ENCODE measurements around the gene TMEFF1. TPM values are rescaled to one million over a fixed set of nuclear protein-coding genes. Genes with fewer than 3 reads are reported as not detected.

TMEFF1 gene
- total RNA-seq, 1 experiment from 2014 or later: 3.3 TPM

DNA sequence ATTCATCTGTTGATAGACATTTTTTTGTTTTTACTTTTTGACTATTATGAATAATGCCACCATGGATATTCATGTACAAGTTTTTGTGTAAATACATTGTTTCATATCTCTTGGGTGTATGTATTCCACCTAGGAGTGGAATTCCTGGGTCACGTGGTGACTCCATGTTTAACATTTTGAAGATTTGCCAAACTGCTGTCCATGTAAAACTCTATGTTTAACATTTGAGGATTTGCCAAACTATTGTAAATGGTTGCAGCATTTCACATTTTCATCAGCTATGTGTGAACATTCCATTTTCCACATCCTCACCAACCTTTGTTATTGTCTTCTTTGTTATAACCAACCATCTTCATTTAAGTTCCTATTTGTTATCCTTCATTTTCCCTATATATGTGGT, 12.2 kb downstream of the TMEFF1 start:
- intact Hi-C loops (cut with micrococcal nuclease): no loop called here
- TF ChIP-seq CEBPB (IDR thresholded peaks at IDR 0.05; ENCODE audit: low read depth) (no peak), CBX3 (IDR thresholded peaks at IDR 0.05; ENCODE audit: low read depth) (no peak), EZH2phosphoT487 (IDR thresholded peaks at IDR 0.05; ENCODE audit: borderline replicate concordance) (no peak), EGR1 (IDR thresholded peaks at IDR 0.05; ENCODE audit: low read depth) (no peak), SIN3A (IDR thresholded peaks at IDR 0.05; ENCODE audit: low read depth) (no peak), YY1 (IDR thresholded peaks at IDR 0.05; ENCODE audit: extremely low read depth, insufficient replicate concordance, low read depth, low read length) (no peak), RAD21 (IDR thresholded peaks at IDR 0.05; ENCODE audit: low read depth) (no peak), FOSL1 (IDR thresholded peaks at IDR 0.05; ENCODE audit: low read depth) (no peak), POLR2A (IDR thresholded peaks at IDR 0.05; ENCODE audit: borderline replicate concordance, extremely low read depth, insufficient read depth, insufficient read length) (no peak), EZH2 (IDR thresholded peaks at IDR 0.05) (no peak), SRF (IDR thresholded peaks at IDR 0.05; ENCODE audit: low read depth) (no peak), JUND (IDR thresholded peaks at IDR 0.05) (no peak), ELF1 (IDR thresholded peaks at IDR 0.05; ENCODE audit: borderline replicate concordance, low read depth) (no peak), ZFX (IDR thresholded peaks at IDR 0.05) (no peak)
- TF ChIP-seq, protein P1, sequence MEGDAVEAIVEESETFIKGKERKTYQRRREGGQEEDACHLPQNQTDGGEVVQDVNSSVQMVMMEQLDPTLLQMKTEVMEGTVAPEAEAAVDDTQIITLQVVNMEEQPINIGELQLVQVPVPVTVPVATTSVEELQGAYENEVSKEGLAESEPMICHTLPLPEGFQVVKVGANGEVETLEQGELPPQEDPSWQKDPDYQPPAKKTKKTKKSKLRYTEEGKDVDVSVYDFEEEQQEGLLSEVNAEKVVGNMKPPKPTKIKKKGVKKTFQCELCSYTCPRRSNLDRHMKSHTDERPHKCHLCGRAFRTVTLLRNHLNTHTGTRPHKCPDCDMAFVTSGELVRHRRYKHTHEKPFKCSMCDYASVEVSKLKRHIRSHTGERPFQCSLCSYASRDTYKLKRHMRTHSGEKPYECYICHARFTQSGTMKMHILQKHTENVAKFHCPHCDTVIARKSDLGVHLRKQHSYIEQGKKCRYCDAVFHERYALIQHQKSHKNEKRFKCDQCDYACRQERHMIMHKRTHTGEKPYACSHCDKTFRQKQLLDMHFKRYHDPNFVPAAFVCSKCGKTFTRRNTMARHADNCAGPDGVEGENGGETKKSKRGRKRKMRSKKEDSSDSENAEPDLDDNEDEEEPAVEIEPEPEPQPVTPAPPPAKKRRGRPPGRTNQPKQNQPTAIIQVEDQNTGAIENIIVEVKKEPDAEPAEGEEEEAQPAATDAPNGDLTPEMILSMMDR (IDR thresholded peaks at IDR 0.05 in 2 of 3, conservative IDR thresholded peaks at IDR 0.05 in 1 of 3; ENCODE audit: borderline replicate concordance in 1 of 3, insufficient read depth in 1 of 3, low read depth in 2 of 3, low read length in 2 of 3): no peak
- TF ChIP-seq, protein P2, sequence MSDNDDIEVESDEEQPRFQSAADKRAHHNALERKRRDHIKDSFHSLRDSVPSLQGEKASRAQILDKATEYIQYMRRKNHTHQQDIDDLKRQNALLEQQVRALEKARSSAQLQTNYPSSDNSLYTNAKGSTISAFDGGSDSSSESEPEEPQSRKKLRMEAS (IDR thresholded peaks at IDR 0.05): no peak
- DNase-seq (ENCODE audit: low read depth, low spot score) (no peak), ATAC-seq (no peak)
- Histone ChIP-seq H3K9me3 (ENCODE audit: control insufficient read depth in 1 of 2, insufficient read depth in 1 of 2, low read depth in 1 of 2, low read length in 2 of 2) (no peaks in the 10 kb centered on the region), H3K27ac (ENCODE audit: low read depth, low read length) (no peak overlapping the region), H3K79me2 (ENCODE audit: insufficient read depth, low read length) (no peaks in the 10 kb centered on the region), H3K36me3 (ENCODE audit: control insufficient read depth in 1 of 2, insufficient read depth in 2 of 2, low read length in 2 of 2) (no peaks in the 10 kb centered on the region), H4K20me1 (ENCODE audit: insufficient read depth) (no peaks in the 10 kb centered on the region), H3K27me3 (ENCODE audit: insufficient read depth, low read length) (no peaks in the 10 kb centered on the region), H3K9me2 (ENCODE audit: insufficient read depth) (no peaks in the 10 kb centered on the region), H3K4me1 (ENCODE audit: control insufficient read depth in 1 of 2, insufficient read depth in 2 of 2, low read length in 2 of 2) (no peaks in the 10 kb centered on the region), H2AFZ (ENCODE audit: low read depth, low read length, poor library complexity, severe bottlenecking) (no peak overlapping the region), H3K4me3 (replicated peaks in 1 of 2; ENCODE audit: low read depth in 1 of 2, low read length in 2 of 2) (no peak overlapping the region), H3K9ac (ENCODE audit: low read length) (no peak overlapping the region), H3K4me2 (ENCODE audit: low read length) (no peak overlapping the region)
- ChIA-PET POLR2A (no interaction called here), CTCF (interaction anchor here (0.6 kb wide), 1 partner anchor 110 kb away, joined by 3 read pairs; no protein-coding TSS in a partner anchor), RAD21 (ENCODE audit: low non-redundant PET in 1 of 2, low total read pairs in 2 of 2, uncharacterized antibody in 2 of 2, unreplicated experiment in 2 of 2) (no interaction called here)
- BruUV-seq (replicated peaks): no TSS peak

All from HCT116 (cell line).